GM19438 (cell line): Measurements from ENCODE around the gene SSNA1.

Experiments
- ATAC-seq: cut with Tn5 transposase; IDR thresholded peaks from one replicate; pipeline ENCODE4 v1.9.1; 2021; ENCODE audit warnings: low read depth; ENCODE audit not compliant: unreplicated experiment

SSNA1 gene

GRCh38 chr9:137150617-137151457 lies 37.6 kb upstream of the SSNA1 start:
- peak; percentile 41 for ATAC-seq

GRCh38 chr9:137152844-137153405 lies 35.6 kb upstream of the SSNA1 start:
- ATAC-seq: no peak

- ATAC-seq: no peak
Measured at GRCh38 chr9:137156567-137157375, 31.7 kb upstream of the SSNA1 start.

- ATAC-seq: no peak
Measured at GRCh38 chr9:137157618-137158415, 30.7 kb upstream of the SSNA1 start.

GRCh38 chr9:137158625-137159024 lies 29.9 kb upstream of the SSNA1 start:
- no peak for ATAC-seq

GRCh38 chr9:137159105-137160053 lies 29.1 kb upstream of the SSNA1 start:
- no peak for ATAC-seq

GRCh38 chr9:137160054-137160425 lies 28.4 kb upstream of the SSNA1 start:
- no peak for ATAC-seq

GRCh38 chr9:137160716-137161557 lies 27.5 kb upstream of the SSNA1 start:
- ATAC-seq: no peak

- no peak for ATAC-seq
Measured at GRCh38 chr9:137161558-137162486, 26.7 kb upstream of the SSNA1 start.

- no peak for ATAC-seq
Measured at GRCh38 chr9:137162505-137163364, 25.7 kb upstream of the SSNA1 start.

GRCh38 chr9:137163365-137163715 lies 25.1 kb upstream of the SSNA1 start:
- no peak for ATAC-seq

GRCh38 chr9:137163805-137164204 lies 24.7 kb upstream of the SSNA1 start:
- no peak for ATAC-seq

GRCh38 chr9:137164370-137165249 lies 23.9 kb upstream of the SSNA1 start:
- no peak for ATAC-seq

- no peak for ATAC-seq
Measured at GRCh38 chr9:137165250-137165836, 23.1 kb upstream of the SSNA1 start.
